Midbrain (tissue), 1 donor: ENCODE measurements around the gene MXI1.
"Not testable (repeated sequence)": the region's sequence is repeated elsewhere in the genome, so short reads cannot be mapped to it uniquely, and the experiment has no call there.

ENCODE experiments used
- DNase-seq: peaks from one replicate; lab custom pipeline; 2025; lab: John Stamatoyannopoulos, UW

MXI1 gene

DNA sequence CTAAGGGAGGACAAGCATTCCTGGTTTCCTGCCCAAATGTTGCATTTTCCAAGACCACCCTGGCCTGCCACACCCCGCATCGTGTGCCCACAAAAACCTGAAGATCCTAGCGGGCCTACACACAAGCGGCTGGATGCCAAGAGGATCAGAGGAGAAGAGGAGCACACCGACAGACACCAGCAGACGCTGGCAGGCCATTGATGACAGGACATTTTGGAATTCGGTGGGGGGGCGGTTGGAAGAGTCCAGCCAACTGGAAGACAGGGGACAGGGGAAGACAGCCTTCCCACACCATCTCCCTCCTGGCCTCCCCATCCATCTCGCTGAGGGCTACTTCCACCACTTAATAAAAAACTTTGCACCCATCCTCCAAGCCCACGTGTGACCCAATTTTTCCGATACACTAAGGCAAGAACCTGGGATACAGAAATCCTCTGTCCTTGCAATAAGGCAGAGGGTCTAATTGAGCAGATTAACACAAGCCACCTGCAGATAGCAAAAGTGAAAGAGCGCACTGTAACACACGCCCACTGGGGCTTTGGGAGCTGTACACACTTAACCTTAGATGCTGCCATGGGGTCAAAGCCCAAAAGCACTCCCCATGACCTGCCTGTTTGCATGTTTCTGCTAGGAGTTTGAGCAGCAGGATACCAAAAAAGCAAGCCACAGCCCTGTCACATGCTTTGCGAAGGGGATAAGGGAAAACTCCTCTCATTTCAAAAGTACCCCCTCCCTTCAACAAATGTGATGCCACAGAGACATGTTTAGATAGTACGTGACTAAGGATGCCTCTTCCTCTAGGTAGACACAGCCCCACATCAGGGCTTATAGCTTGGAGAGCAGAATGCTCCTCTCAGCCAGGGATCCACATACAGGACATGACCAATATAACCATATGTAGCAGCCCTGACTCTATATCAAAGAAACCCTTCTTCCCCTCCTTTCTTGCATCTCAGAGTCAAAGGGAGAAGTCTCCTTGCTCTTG, 110.8 kb downstream of the MXI1 start:
- DNase-seq, result no peak

DNA sequence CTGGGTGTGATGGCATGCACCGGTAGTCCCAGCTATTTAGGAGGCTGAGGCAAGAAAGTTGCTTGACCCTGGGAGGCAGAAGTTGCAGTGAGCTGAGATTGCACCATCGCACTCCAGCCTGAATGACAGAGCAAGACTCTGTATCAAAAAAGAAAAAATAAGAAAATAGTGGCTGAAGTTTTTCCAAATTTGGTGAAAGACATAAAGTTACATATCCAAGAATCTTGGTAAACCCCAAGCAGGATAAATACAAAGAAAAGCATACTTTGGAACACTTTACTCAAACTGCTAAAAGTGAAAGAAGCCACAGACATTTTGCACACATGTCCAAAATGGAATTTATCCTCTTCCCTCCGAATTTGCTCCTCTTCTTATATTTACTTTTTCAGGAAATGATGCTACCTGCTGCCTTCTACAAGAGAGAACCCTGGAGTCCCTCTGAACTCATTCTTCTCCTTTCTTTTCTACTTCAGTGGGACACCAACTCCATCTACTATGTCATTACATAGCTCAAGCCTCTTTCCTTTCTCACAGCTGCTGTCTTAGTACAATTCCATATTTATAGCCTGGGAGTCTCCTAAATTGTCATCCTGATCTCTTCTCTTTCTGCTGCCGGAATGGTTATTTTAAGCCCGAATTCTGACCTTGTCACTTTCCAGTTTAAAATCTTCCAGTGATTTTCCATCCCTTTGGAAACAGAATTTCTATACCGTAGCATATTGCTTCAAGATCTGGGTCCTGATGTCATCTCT, 114.6 kb downstream of the MXI1 start:
- DNase-seq, result no peak

DNA sequence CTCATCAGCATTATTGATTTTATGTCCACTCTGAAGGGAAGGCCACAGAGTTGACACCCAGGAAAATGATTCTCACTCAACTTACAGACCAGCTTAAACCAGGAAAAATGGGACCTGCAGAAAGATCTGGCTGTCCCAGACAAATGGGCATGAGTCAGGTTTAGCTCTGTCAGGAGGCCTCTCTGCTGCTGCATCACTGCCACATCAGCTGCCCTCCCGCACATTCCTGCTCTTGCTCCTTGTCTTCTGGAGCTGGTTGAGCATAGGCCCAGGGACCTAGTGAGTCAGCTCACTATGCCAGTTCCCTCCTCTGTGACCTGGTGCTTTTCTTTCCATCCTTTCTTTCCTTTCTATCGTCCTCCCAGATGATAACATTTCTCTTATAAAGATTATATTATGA, 116.1 kb downstream of the MXI1 start:
- DNase-seq, result no peak

DNA sequence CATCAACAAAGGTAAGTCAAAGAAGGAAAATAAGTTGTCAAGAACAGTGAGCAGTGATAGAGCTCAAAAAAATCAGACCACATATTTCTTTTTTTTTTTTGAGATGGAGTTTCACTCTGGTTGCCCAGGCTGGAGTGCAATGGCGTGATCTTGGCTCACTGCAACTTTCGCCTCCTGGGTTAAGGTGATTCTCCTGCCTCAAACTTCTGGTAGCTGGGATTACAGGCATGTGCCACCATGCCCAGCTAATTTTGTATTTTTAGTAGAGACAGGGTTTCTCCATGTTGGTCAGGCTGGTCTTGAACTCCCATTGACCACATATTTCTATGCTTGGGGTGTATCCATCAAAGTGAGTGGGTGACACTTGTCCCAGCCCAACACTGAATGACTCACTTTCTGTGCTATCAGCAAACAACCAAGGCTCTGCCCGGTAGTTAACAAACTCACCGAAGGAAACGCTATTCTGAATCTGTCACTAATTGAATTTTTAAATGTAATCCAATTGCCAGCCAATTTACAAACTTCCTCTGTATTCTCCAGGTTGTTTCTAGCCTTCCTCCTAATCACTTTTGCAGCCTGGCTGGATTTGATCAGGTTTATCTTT, 116.9 kb downstream of the MXI1 start:
- DNase-seq, result no peak

DNA sequence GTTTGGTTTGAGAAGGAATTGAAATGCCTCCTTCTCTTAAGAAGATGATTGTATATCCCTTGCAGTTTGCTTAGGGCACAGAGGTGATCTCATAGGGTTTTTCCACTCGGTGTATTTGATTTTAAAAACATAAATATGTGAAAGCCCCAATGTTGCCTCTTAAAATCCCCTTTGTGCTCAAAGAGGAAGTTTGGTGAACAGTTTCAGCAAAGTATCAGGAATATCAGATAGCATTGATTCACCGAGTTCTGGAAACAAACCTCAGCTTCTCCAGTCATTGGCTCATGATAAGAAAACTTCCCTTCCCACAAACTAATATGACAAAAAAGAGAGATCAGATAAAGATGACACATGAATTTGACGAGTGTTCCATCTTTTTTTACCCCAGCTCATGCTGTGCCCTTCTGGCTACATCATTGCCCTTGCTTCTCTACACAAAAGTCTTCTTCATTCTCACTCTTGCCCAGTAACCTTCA, 117.4 kb downstream of the MXI1 start:
- no peak for DNase-seq

DNA sequence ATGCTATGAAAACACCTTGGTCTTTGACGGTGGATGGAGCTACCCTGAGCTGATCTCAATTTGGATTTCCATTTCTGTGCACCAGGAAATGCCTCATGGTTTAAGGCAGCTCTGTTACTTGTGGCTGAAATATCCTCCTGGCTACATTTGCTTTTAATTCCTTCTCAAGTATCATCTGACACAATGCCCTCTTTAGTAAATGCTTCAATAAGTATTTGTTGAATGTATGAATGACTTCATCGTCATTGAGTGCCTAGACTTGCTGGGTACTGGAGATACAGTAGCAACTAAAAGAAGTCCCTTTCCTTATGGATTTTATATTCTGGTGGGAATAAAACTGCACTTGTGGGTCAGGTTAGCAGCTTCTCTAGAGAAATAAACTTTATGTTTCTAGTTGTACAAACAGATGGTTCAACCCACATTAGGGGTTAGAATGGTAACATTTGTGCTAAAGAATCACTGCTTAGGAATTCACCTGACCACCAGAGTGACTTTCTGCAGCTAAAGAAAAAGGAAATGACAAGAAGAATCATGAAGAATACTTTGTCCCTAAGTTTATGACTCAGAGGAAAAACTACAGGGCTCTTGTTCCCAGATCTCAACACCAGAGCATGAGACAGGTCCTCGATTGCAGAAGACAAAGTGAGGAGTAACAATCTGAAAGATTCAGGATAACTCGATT, 119.1 kb downstream of the MXI1 start:
- no peak for DNase-seq

DNA sequence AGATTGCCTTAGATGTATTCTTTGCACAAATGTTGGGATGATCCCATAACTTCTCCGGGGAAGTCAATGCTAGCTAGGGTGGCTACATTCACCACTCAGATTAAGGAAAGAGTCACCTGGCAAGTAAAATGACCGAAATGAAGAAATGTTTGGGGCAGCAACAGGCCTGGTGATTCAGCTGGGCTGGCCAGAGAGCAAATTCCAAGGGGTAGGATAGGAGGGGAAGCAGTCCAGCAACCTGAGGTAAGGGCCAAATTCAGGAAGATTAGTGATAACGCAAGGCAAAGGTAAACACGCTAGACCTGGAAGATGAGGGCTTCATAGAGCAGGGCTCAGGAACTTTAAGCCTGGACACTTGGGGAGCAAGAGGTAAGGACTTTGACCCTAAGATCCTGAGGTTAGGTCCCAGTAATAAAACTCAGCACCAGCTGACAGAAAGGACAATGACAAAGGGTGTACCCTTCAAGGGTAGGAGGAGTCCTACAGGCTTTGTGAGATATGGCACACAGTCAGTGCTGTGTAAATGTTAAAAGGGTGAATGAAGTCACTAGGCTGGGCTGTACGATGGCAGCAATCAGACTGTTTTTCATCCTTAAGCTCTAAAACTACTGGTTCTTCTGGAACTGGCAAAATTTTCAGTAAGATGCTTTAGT, 120.0 kb downstream of the MXI1 start:
- DNase-seq, result no peak

DNA sequence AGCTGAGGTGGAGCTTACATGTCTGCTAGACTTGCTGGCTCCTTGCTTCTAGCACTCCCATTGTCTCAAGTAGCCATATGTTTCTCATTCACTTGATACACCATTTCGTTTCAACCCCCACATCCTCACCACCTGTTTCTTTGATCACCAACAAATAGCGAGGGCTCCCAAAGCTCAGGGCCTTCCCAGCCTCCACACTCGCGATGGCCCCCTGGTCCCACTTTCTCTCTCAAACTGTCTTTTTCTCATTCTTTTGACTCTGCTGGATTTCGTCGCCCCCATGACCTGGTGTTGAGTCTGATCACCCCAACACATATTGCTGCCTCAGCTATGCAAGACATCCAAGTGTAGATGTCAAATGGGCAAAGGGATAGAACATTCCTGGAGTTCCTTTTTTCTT, 123.3 kb downstream of the MXI1 start:
- no peak for DNase-seq

DNA sequence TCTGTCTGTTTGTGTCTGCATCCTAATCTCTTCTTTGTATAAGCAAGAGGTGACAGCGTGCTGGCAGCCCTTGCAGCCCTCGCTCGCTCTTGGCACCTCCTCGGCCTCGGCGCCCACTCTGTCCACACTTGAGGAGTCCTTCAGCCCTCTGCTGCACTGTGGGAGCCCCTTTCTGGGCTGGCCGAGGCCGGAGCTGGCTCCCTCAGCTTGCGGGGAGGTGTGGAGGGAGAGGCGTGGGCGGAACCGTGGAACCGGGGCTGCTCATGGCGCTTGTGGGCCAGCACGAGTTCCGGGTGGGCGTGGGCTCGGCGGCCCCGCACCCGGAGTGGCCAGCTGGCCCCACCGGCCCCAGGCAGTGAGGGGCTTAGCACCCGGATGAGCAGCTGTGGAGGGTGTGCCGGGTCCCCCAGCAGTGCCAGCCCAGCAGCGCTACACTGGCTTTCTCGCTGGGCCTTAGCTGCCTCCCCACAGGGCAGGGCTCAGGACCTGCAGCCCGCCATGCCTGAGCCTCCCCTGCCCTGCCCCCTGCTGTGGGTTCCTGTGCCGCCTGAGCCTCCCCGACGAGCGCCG, 123.9 kb downstream of the MXI1 start:
- DNase-seq, result not testable (repeated sequence)

DNA sequence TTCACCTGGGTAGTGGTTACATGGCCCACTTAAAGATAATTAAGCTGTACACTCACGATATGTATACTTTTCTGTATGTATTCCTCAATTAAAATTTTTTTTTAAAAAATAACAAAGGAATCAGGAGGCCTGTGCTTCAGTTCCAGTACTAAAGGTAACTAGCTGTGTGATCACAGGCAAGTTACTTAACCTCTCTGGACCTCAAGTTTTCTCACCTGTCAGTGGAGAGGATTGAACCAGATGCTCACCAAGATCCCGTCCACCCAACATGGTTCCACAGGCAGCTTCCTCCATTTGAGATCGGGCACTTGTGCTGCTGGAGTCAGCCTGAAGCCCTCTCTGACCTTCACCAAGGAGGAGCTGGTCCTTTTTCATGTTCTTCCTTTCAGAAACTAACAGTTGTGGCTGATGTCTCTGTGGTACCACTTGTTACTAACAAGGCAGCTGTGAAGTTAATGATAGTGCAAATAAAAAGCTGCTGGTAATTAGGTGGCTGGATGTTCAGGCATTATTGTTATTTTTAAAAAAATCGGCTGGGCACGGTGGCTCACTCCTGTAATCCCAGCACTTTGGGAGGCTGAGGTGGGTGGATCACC, 126.8 kb downstream of the MXI1 start:
- no peak for DNase-seq

DNA sequence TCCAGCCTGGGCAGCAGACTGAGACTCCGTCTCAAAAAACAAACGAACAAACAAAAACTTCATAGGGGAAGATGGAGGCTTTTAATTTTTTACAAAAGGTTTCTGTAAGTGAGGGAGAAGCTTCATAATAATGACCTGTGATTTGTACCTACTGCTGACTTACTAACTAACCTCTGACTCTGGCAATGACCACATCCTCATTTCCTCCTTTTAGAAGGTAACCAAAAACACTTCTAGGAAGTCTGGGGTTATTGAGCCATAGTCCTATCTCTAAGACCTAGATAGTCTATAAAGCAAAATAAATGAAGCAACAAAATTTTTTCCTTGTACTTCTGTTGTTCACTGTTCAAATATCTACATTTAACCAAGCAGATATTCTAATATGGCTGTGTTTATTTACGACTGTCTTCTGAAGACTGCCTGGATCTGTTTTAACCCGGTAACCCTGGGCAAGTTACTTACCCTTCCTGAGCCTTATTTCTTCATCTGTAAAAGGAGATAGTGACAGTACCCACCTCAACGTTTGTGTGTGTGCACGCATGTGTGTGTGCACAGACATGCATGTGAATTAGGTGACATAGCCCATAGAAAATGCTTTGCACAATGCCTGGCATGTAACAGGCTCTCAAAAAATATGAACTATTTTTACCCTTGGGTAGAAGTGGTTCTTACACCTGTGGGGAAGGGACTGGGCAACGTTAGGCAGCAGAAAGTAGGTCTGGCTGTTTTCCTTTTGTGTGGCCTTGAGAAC, 128.1 kb downstream of the MXI1 start:
- DNase-seq, result no peak

DNA sequence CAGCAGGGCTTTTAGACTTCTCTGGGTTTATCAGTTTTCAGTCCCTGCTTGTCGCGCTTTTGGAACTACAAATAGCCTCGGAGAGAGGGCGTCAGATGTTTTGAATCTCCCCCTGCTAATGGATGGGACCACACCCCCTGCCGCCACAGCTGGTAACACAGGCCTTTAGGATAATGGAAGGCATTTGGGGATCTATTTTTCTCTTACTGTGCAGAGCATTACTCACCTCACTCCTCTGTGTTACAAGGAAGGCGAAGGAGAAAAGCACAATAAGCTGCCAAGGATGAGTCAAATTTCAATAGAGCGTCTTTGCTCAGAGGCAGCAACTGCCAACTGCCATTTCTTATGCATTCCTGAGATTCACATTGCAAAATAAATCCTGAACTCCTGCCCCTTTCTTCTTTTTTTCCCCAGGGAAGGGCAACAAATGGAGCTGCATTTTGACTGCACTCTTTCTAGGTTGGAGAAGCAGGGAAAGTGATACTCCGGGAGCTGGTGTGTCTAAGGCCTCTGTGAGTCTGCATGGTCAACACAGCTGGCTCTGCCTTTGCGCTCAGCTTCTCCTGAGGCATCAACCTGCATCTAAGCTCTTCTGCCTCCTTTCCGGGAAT, 128.8 kb downstream of the MXI1 start:
- DNase-seq, result no peak
